Measurements from ENCODE around the gene TRNP1. TPM values are rescaled to one million over a fixed set of nuclear protein-coding genes. Genes with fewer than 3 reads are reported as not detected.

Gene TRNP1
- total and polyA plus RNA-seq, 12 donors = 1.4 to 27.8 (median 6.5) TPM

DNA sequence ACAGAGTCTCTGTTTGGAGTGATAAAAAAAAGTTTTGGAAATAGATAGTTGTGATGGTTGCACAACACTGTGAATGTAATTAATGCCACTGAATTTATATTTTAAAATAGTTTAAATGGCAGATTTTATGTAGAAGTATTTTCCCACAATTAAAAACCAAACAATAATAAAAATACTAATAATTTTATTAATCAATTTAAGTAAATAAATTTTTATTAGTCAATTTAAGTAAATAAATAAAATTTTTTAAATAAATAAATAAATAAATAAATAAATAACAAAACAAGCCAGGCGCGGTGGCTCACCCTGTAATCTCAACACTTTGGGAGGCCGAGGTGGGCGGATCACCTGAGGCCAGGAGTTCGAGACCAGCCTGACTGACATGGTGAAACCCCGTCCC, 28.3 kb upstream of the TRNP1 start:
- TF ChIP-seq POLR2A (IDR thresholded peaks at IDR 0.05) (no peak), CTCF (IDR thresholded peaks at IDR 0.05) (no peak)
- H3K36me3 ChIP-seq (replicated peaks in 1 of 2) = no peaks in the 10 kb centered on the region
- H3K4me1 ChIP-seq (replicated peaks in 1 of 2) = peaks cover under 1 to 4% of the 10 kb centered on the region in 2 donors
- no peaks in the 10 kb centered on the region for H3K9me3 ChIP-seq (replicated peaks in 1 of 3)
- H3K27me3 ChIP-seq = peaks cover 1% of the 10 kb centered on the region
- no peak overlapping the region for H3K27ac ChIP-seq
- WGBS, 4 donors = 82 to 87% (median 86%) methylated on average over 6 of the region's 6 CpGs
- no peak for DNase-seq
- intact Hi-C loops (cut with DNase I) = no loop called here
- H3K4me3 ChIP-seq = no peak overlapping the region

GRCh38 chr1:26965628-26966027, 27.9 kb upstream of the TRNP1 start:
- intact Hi-C loops (cut with DNase I) = no loop called here

GRCh38 chr1:26970810-26971209, 22.7 kb upstream of the TRNP1 start:
- Histone ChIP-seq H3K27me3 (no peaks in the 10 kb centered on the region), H3K9me3 (replicated peaks in 1 of 3) (no peaks in the 10 kb centered on the region), H3K4me3 (no peak overlapping the region), H3K4me1 (replicated peaks in 1 of 2) (no peaks in the 10 kb centered on the region), H3K36me3 (replicated peaks in 1 of 2) (no peaks in the 10 kb centered on the region), H3K27ac (no peak overlapping the region)
- no peak for DNase-seq
- TF ChIP-seq POLR2A (IDR thresholded peaks at IDR 0.05) (no peak), CTCF (IDR thresholded peaks at IDR 0.05) (no peak)
- WGBS, 4 donors = 63 to 74% (median 64%) methylated on average over 7 of the region's 7 CpGs
- intact Hi-C loops (cut with DNase I) = no loop called here

More at GRCh38 chr1:26965628-26966027, 27.9 kb upstream of the TRNP1 start:
- no peak overlapping the region for H3K4me3 ChIP-seq
- no peaks in the 10 kb centered on the region for H3K4me1 ChIP-seq (replicated peaks in 1 of 2)
- H3K27me3 ChIP-seq = no peaks in the 10 kb centered on the region
- H3K27ac ChIP-seq = no peak overlapping the region
- 85 to 95% (median 90%) methylated on average over 9 of the region's 9 CpGs for WGBS, 4 donors
- H3K9me3 ChIP-seq (replicated peaks in 1 of 3) = no peaks in the 10 kb centered on the region
- no peaks in the 10 kb centered on the region for H3K36me3 ChIP-seq (replicated peaks in 1 of 2)
- TF ChIP-seq CTCF (IDR thresholded peaks at IDR 0.05) (no peak), POLR2A (IDR thresholded peaks at IDR 0.05) (no peak)
- DNase-seq = no peak

- Histone ChIP-seq H3K9me3 (replicated peaks in 1 of 3) (no peaks in the 10 kb centered on the region), H3K4me1 (replicated peaks in 1 of 2) (no peaks in the 10 kb centered on the region), H3K27me3 (no peaks in the 10 kb centered on the region), H3K4me3 (no peak overlapping the region), H3K36me3 (replicated peaks in 1 of 2) (no peaks in the 10 kb centered on the region), H3K27ac (no peak overlapping the region)
- WGBS, 4 donors = 69 to 82% (median 71%) methylated on average over 3 of the region's 3 CpGs
- DNase-seq = no peak
- intact Hi-C loops (cut with DNase I) = no loop called here
- TF ChIP-seq CTCF (IDR thresholded peaks at IDR 0.05) (no peak), POLR2A (IDR thresholded peaks at IDR 0.05) (no peak)
These were observed 21.9 kb upstream of the TRNP1 start for GRCh38 chr1:26971590-26971989.
